T follicular helper cell (primary cell): Measurements from ENCODE around the gene RAB6C.
"Not testable (repeated sequence)": the region's sequence is repeated elsewhere in the genome, so short reads cannot be mapped to it uniquely, and the experiment has no call there.

ENCODE experiments used
- DNase-seq: peaks from one replicate; pipeline ENCODE4 v3.0.0-alpha.2; 2020; ENCODE audit warnings: low read depth

RAB6C gene

GRCh38 chr2:129996657-129997237, 17.3 kb downstream of the RAB6C start:
- DNase-seq: not testable (repeated sequence)

GRCh38 chr2:129998771-129999170, 19.3 kb downstream of the RAB6C start:
- not testable (repeated sequence) for DNase-seq

- DNase-seq: not testable (repeated sequence)
Measured at GRCh38 chr2:130005862-130006261, 26.4 kb downstream of the RAB6C start.

GRCh38 chr2:130016701-130017100, 37.2 kb downstream of the RAB6C start:
- DNase-seq: not testable (repeated sequence)

GRCh38 chr2:130019402-130019801, 39.9 kb downstream of the RAB6C start:
- DNase-seq: no peak

- not testable (repeated sequence) for DNase-seq
Measured at GRCh38 chr2:130020069-130020468, 40.6 kb downstream of the RAB6C start.

- DNase-seq: not testable (repeated sequence)
Measured at GRCh38 chr2:130025931-130026330, 46.5 kb downstream of the RAB6C start.
